Activated CD4-positive, alpha-beta T cell treated with anti-CD3 and anti-CD28 coated beads for 36 hours (primary cell): ENCODE data around the gene CST6. TPM values are rescaled to one million over a fixed set of nuclear protein-coding genes. Genes with fewer than 3 reads are reported as not detected.

Experiments
- ATAC-seq: fragments of 200-7000 bp; cut with Tn5 transposase; one replicate; pipeline ENCODE4 v1.10.0; 2021; ENCODE audit warnings: mild to moderate bottlenecking, moderate library complexity
- CTCF ChIA-PET: fragments of 350-600 bp; sonication (Branson Sonifier 250); formaldehyde crosslinking; loops from one replicate; lab custom pipeline; 2021; ENCODE audit warnings: antibody characterized with exemption; lab: Charles Lee
- POLR2A ChIA-PET: fragments of 350-600 bp; sonication (Branson Sonifier 250); formaldehyde crosslinking; loops from one replicate; lab custom pipeline; 2021; ENCODE audit warnings: antibody characterized with exemption, inconsistent platforms; lab: Charles Lee
- DNase-seq: peaks from one replicate; pipeline ENCODE4 v3.0.0-alpha.2; 2020
- H3K27ac Mint-ChIP-seq: one replicate; pipeline ENCODE4 v1.8.0; 2021; ENCODE audit warnings: mixed read lengths
- H3K27me3 Mint-ChIP-seq: one replicate; pipeline ENCODE4 v1.8.0; 2021; ENCODE audit warnings: mixed read lengths
- H3K36me3 Mint-ChIP-seq: one replicate; pipeline ENCODE4 v1.8.0; 2021; ENCODE audit warnings: low read depth, mixed read lengths
- H3K4me1 Mint-ChIP-seq: one replicate; pipeline ENCODE4 v1.8.0; 2021; ENCODE audit warnings: mixed read lengths
- H3K4me3 Mint-ChIP-seq: one replicate; pipeline ENCODE4 v1.8.0; 2021; ENCODE audit warnings: mild to moderate bottlenecking, moderate library complexity, mixed read lengths
- H3K9me3 Mint-ChIP-seq: one replicate; pipeline ENCODE4 v1.8.0; 2021; ENCODE audit warnings: low read depth, mixed read lengths
- intact Hi-C, 2 experiments: fragments of 100-400 bp; cut with DNase I in 1 of 2; cut with micrococcal nuclease in 1 of 2; formaldehyde crosslinking; loops; one replicate each; pipeline versions ENCODE4 v1.14.2 to v1.15.1; 2022 to 2024; cut with DNase I, micrococcal nuclease
- total RNA-seq, 2 experiments: library from RNA; stranded (reverse); gene quantifications; one replicate each; pipeline ENCODE4 v1.2.3, GENCODE V29; 2021

CST6 gene
- total RNA-seq, result not detected

- CTCF ChIA-PET, result interaction anchor here (0.7 to 3.3 kb wide), 5 partner anchors 9 to 251 kb away, joined by 3 to 16 read pairs (median 4); partner anchors contain the start of gene BANF1
- H3K4me3 Mint-ChIP-seq, result no peak within 1 kb of the TSS
Observed at GRCh38 chr11:66011785-66012303, at the start of gene CST6. CST6 (plus strand) TSS chr11:66012008; CDS start chr11:66012045, 37 bp downstream.

GRCh38 chr11:65962141-65962564 is 49.7 kb upstream of the CST6 start:
- ATAC-seq (no peak), DNase-seq (no peak)
- Mint-ChIP-seq H3K4me1 (peaks cover 29% of the 10 kb centered on the region), H3K9me3 (no peaks in the 10 kb centered on the region), H3K27ac (peak overlapping the region; percentile 86), H3K27me3 (no peaks in the 10 kb centered on the region), H3K4me3 (peak overlapping the region; percentile 92), H3K36me3 (peaks cover 35% of the 10 kb centered on the region)
- ChIA-PET POLR2A (no interaction called here), CTCF (interaction anchor here (1.2 to 3.3 kb wide), 3 partner anchors 40 to 250 kb away, joined by 4 to 19 read pairs (median 7); partner anchors contain the start of genes BANF1, EIF1AD and KAT5)
- intact Hi-C loops, result no loop called here

More at GRCh38 chr11:66011785-66012303, at the start of gene CST6:
- intact Hi-C loops, result no loop called here
- DNase-seq, result no peak
- Mint-ChIP-seq H3K27me3 (peaks cover 18% of the 10 kb centered on the region), H3K4me1 (no peaks in the 10 kb centered on the region), H3K9me3 (no peaks in the 10 kb centered on the region), H3K27ac (no peak within 1 kb of the TSS), H3K36me3 (no peaks in the 10 kb centered on the region)
- POLR2A ChIA-PET, result no interaction called here
- peak; percentile 42 for ATAC-seq

- ATAC-seq (no peak), DNase-seq (no peak)
- POLR2A ChIA-PET, result no interaction called here
- H3K4me3 Mint-ChIP-seq, result no peak overlapping the region
- H3K9me3 Mint-ChIP-seq, result no peaks in the 10 kb centered on the region
- intact Hi-C loops, result no loop called here
- no peaks in the 10 kb centered on the region for H3K27me3 Mint-ChIP-seq
- H3K4me1 Mint-ChIP-seq, result peaks cover 22% of the 10 kb centered on the region
- H3K27ac Mint-ChIP-seq, result no peak overlapping the region
- CTCF ChIA-PET, result interaction anchor here (1.8 kb wide), 1 partner anchor 80 kb away, joined by 12 read pairs; no protein-coding TSS in a partner anchor
- peaks cover 47% of the 10 kb centered on the region for H3K36me3 Mint-ChIP-seq
Observed at GRCh38 chr11:65964906-65965305, 46.9 kb upstream of the CST6 start.

GRCh38 chr11:65965986-65966762 is 45.6 kb upstream of the CST6 start:
- DNase-seq (no peak), ATAC-seq (no peak)
- H3K4me3 Mint-ChIP-seq, result no peak overlapping the region
- peaks cover 20% of the 10 kb centered on the region for H3K4me1 Mint-ChIP-seq
- H3K9me3 Mint-ChIP-seq, result no peaks in the 10 kb centered on the region
- ChIA-PET CTCF (no interaction called here), POLR2A (no interaction called here)
- H3K36me3 Mint-ChIP-seq, result peaks cover 52% of the 10 kb centered on the region
- intact Hi-C loops, result no loop called here
- H3K27me3 Mint-ChIP-seq, result no peaks in the 10 kb centered on the region
- H3K27ac Mint-ChIP-seq, result no peak overlapping the region

- CTCF ChIA-PET, result no interaction called here
- POLR2A ChIA-PET, result no interaction called here
- no peak for DNase-seq
- Mint-ChIP-seq H3K27me3 (no peaks in the 10 kb centered on the region), H3K36me3 (peaks cover 51% of the 10 kb centered on the region), H3K4me1 (peaks cover 17% of the 10 kb centered on the region), H3K4me3 (no peak overlapping the region), H3K27ac (no peak overlapping the region), H3K9me3 (no peaks in the 10 kb centered on the region)
- no peak for ATAC-seq
- intact Hi-C loops, result no loop called here
Observed at GRCh38 chr11:65967329-65967934, 44.4 kb upstream of the CST6 start.

- intact Hi-C loops, result no loop called here
- no peak overlapping the region for H3K4me3 Mint-ChIP-seq
- ATAC-seq (no peak), DNase-seq (no peak)
- POLR2A ChIA-PET, result no interaction called here
- peaks cover 3% of the 10 kb centered on the region for H3K4me1 Mint-ChIP-seq
- peaks cover 53% of the 10 kb centered on the region for H3K36me3 Mint-ChIP-seq
- no peaks in the 10 kb centered on the region for H3K9me3 Mint-ChIP-seq
- H3K27ac Mint-ChIP-seq, result no peak overlapping the region
- H3K27me3 Mint-ChIP-seq, result no peaks in the 10 kb centered on the region
- CTCF ChIA-PET, result no interaction called here
Observed at GRCh38 chr11:65968600-65969482, 43.0 kb upstream of the CST6 start.

GRCh38 chr11:65972116-65972515 is 39.7 kb upstream of the CST6 start:
- intact Hi-C loops, result no loop called here
- no peaks in the 10 kb centered on the region for H3K4me1 Mint-ChIP-seq
- POLR2A ChIA-PET, result no interaction called here
- H3K4me3 Mint-ChIP-seq, result no peak overlapping the region
- CTCF ChIA-PET, result interaction anchor here (0.6 to 1.2 kb wide), 6 partner anchors 47 to 250 kb away, joined by 3 to 4 read pairs (median 3); partner anchors contain the start of genes CATSPER1, CCDC85B and FIBP
- ATAC-seq, result no peak
- no peaks in the 10 kb centered on the region for H3K27me3 Mint-ChIP-seq
- H3K36me3 Mint-ChIP-seq, result peaks cover 45% of the 10 kb centered on the region
- DNase-seq, result no peak
- no peak overlapping the region for H3K27ac Mint-ChIP-seq
- H3K9me3 Mint-ChIP-seq, result no peaks in the 10 kb centered on the region

- H3K9me3 Mint-ChIP-seq, result no peaks in the 10 kb centered on the region
- peaks cover 43% of the 10 kb centered on the region for H3K36me3 Mint-ChIP-seq
- DNase-seq, result no peak
- CTCF ChIA-PET, result no interaction called here
- H3K27ac Mint-ChIP-seq, result no peak overlapping the region
- H3K4me1 Mint-ChIP-seq, result no peaks in the 10 kb centered on the region
- no peak overlapping the region for H3K4me3 Mint-ChIP-seq
- intact Hi-C loops, result no loop called here
- POLR2A ChIA-PET, result no interaction called here
- ATAC-seq, result no peak
- H3K27me3 Mint-ChIP-seq, result no peaks in the 10 kb centered on the region
Observed at GRCh38 chr11:65973439-65974110, 38.2 kb upstream of the CST6 start.

- ChIA-PET POLR2A (interaction anchor here (0.7 kb wide), 1 partner anchor 99 kb away, joined by 3 read pairs; no protein-coding TSS in a partner anchor), CTCF (interaction anchor here (0.7 to 1.2 kb wide), 2 partner anchors 91 to 644 kb away, joined by 3 to 4 read pairs; no protein-coding TSS in a partner anchor)
- Mint-ChIP-seq H3K4me1 (no peaks in the 10 kb centered on the region), H3K9me3 (no peaks in the 10 kb centered on the region), H3K27ac (no peak overlapping the region), H3K36me3 (peaks cover 42% of the 10 kb centered on the region), H3K4me3 (no peak overlapping the region), H3K27me3 (no peaks in the 10 kb centered on the region)
- intact Hi-C loops, result no loop called here
- DNase-seq (no peak), ATAC-seq (no peak)
Observed at GRCh38 chr11:65975771-65976170, 36.0 kb upstream of the CST6 start.

GRCh38 chr11:65976216-65977176 is 35.3 kb upstream of the CST6 start:
- ChIA-PET CTCF (interaction anchor here (0.5 to 1.2 kb wide), 5 partner anchors 13 to 645 kb away, joined by 3 to 4 read pairs (median 3); no protein-coding TSS in a partner anchor), POLR2A (no interaction called here)
- H3K27ac Mint-ChIP-seq, result no peak overlapping the region
- no peaks in the 10 kb centered on the region for H3K9me3 Mint-ChIP-seq
- H3K4me3 Mint-ChIP-seq, result no peak overlapping the region
- no peaks in the 10 kb centered on the region for H3K4me1 Mint-ChIP-seq
- ATAC-seq (no peak), DNase-seq (no peak)
- H3K36me3 Mint-ChIP-seq, result peaks cover 42% of the 10 kb centered on the region
- H3K27me3 Mint-ChIP-seq, result no peaks in the 10 kb centered on the region
- intact Hi-C loops, result no loop called here
